IMR-90 (cell line): ENCODE data around the gene SEC22A.

Experiments used
- BHLHE40 ChIP-seq: fragments of 150-350 bp; IDR thresholded peaks from 2 replicates; pipeline ENCODE4 v1.6.1; 2016; ENCODE audit warnings: mild to moderate bottlenecking, low read depth, low read length
- CEBPB ChIP-seq: IDR thresholded peaks from 2 replicates; pipeline ENCODE4 v1.6.1; 2012; ENCODE audit warnings: low read depth, low read length, improper control_type of control experiment
- CTCF ChIP-seq: conservative IDR thresholded peaks from 2 replicates; pipeline ENCODE4 v1.5.1; 2012; ENCODE audit warnings: mild to moderate bottlenecking, low read depth, low read length, improper control_type of control experiment
- POLR2A ChIP-seq: IDR thresholded peaks from 2 replicates; pipeline ENCODE4 v1.6.1; 2012; ENCODE audit warnings: mild to moderate bottlenecking, low read depth, low read length
- RAD21 ChIP-seq: IDR thresholded peaks from 2 replicates; pipeline ENCODE4 v1.6.1; 2012; ENCODE audit warnings: low read length, improper control_type of control experiment
- RCOR1 ChIP-seq: IDR thresholded peaks from 2 replicates; pipeline ENCODE4 v1.6.1; 2012; ENCODE audit warnings: mild to moderate bottlenecking, low read length, improper control_type of control experiment; ENCODE audit not compliant: insufficient replicate concordance
- RFX5 ChIP-seq: IDR thresholded peaks from 2 replicates; pipeline ENCODE4 v1.8.0; 2012; ENCODE audit warnings: low read depth, mild to moderate bottlenecking, low read length, moderate library complexity
- TF ChIP-seq, protein P1 (sequence below): fragments of 150-350 bp; IDR thresholded peaks from 2 replicates; pipeline ENCODE4 v1.6.1; 2017; ENCODE audit warnings: mild to moderate bottlenecking, antibody characterized with exemption, low read length, low read depth

GRCh38 chr3:123310186-123310585 is 108.4 kb downstream of the SEC22A start:
- no peak for TF ChIP-seq CTCF
- TF ChIP-seq RAD21, result no peak
- TF ChIP-seq RCOR1, result no peak
- TF ChIP-seq POLR2A, result no peak
- no peak for TF ChIP-seq CEBPB
- TF ChIP-seq RFX5, result no peak
- no peak for TF ChIP-seq BHLHE40
- TF ChIP-seq, protein P1, sequence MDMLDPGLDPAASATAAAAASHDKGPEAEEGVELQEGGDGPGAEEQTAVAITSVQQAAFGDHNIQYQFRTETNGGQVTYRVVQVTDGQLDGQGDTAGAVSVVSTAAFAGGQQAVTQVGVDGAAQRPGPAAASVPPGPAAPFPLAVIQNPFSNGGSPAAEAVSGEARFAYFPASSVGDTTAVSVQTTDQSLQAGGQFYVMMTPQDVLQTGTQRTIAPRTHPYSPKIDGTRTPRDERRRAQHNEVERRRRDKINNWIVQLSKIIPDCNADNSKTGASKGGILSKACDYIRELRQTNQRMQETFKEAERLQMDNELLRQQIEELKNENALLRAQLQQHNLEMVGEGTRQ, result no peak
